GM23338 (cell line): Measurements from ENCODE around the gene FANCB. TPM values are rescaled to one million over a fixed set of nuclear protein-coding genes. Genes with fewer than 3 reads are reported as not detected.

Experiments used
- ATAC-seq: fragments of 200-7000 bp; cut with Tn5 transposase; 3 replicates; pipeline ENCODE4 v1.9.1; 2020
- DNase-seq: peaks from one replicate; pipeline ENCODE4 v3.0.0-alpha.2; 2015; ENCODE audit warnings: low spot score
- H2AFZ ChIP-seq: fragments of 200-600 bp; sonication (generic); 2 replicates; pipeline ENCODE4 v1.8.0; 2016; ENCODE audit warnings: antibody characterized with exemption, mild to moderate bottlenecking, moderate library complexity
- H3F3A ChIP-seq: fragments of 200-600 bp; sonication (generic); replicated peaks from 2 replicates; pipeline ENCODE4 v1.8.0; 2017; ENCODE audit warnings: antibody characterized with exemption, mixed run types, low read depth
- H3K27ac ChIP-seq: fragments of 200-600 bp; sonication (generic); 2 replicates; pipeline ENCODE4 v1.6.1; 2016; ENCODE audit warnings: low read depth
- H3K27me3 ChIP-seq: fragments of 200-600 bp; sonication (generic); 2 replicates; pipeline ENCODE4 v1.8.0; 2016; ENCODE audit warnings: mild to moderate bottlenecking, mixed run types, moderate library complexity; ENCODE audit not compliant: insufficient read depth
- H3K36me3 ChIP-seq: fragments of 200-600 bp; sonication (generic); 2 replicates; pipeline ENCODE4 v1.8.0; 2016; ENCODE audit warnings: mild to moderate bottlenecking; ENCODE audit not compliant: insufficient read depth
- H3K4me1 ChIP-seq: fragments of 200-600 bp; sonication (generic); 2 replicates; pipeline ENCODE4 v1.8.0; 2016; ENCODE audit warnings: mild to moderate bottlenecking, moderate library complexity; ENCODE audit not compliant: insufficient read depth
- H3K4me2 ChIP-seq: fragments of 200-600 bp; sonication (generic); 2 replicates; pipeline ENCODE4 v1.7.1; 2017; ENCODE audit warnings: mixed run types
- H3K4me3 ChIP-seq: fragments of 200-600 bp; sonication (generic); 2 replicates; pipeline ENCODE4 v1.6.1; 2016; ENCODE audit warnings: mixed run types
- H3K79me2 ChIP-seq: fragments of 200-600 bp; sonication (generic); replicated peaks from 2 replicates; pipeline ENCODE4 v1.8.0; 2017; ENCODE audit warnings: mild to moderate bottlenecking; ENCODE audit not compliant: insufficient read depth
- H3K9me2 ChIP-seq: fragments of 200-600 bp; sonication (generic); 2 replicates; pipeline ENCODE4 v1.8.0; 2017; ENCODE audit not compliant: insufficient read depth
- H4K20me1 ChIP-seq: fragments of 200-600 bp; sonication (generic); replicated peaks from 2 replicates; pipeline ENCODE4 v1.8.0; 2017; ENCODE audit warnings: mild to moderate bottlenecking; ENCODE audit not compliant: insufficient read depth
- H3K27ac Mint-ChIP-seq: 2 replicates; pipeline ENCODE4 v1.8.0; 2020; ENCODE audit warnings: inconsistent platforms, mild to moderate bottlenecking, moderate library complexity, mixed read lengths
- H3K27me3 Mint-ChIP-seq: 3 replicates; pipeline ENCODE4 v1.8.0; 2022; ENCODE audit warnings: low read depth, mild to moderate bottlenecking, moderate library complexity, mixed read lengths, inconsistent platforms; ENCODE audit not compliant: insufficient read depth, poor library complexity
- H3K36me3 Mint-ChIP-seq: 3 replicates; pipeline ENCODE4 v1.8.0; 2021; ENCODE audit warnings: low read depth, mild to moderate bottlenecking, inconsistent platforms, moderate library complexity, mixed read lengths
- H3K4me1 Mint-ChIP-seq: 3 replicates; pipeline ENCODE4 v1.8.0; 2020; ENCODE audit warnings: mild to moderate bottlenecking, inconsistent platforms, mixed read lengths
- H3K4me3 Mint-ChIP-seq: 3 replicates; pipeline ENCODE4 v1.8.0; 2021; ENCODE audit warnings: moderate library complexity, mild to moderate bottlenecking, inconsistent platforms, mixed read lengths
- H3K9me3 Mint-ChIP-seq: 3 replicates; pipeline ENCODE4 v1.8.0; 2020; ENCODE audit warnings: moderate library complexity, mild to moderate bottlenecking, inconsistent platforms, mixed read lengths
- CREB1 ChIP-seq: fragments of 250-450 bp; sonication (Bioruptor Pico); IDR thresholded peaks from 2 replicates; pipeline ENCODE4 v1.5.0; 2020; ENCODE audit warnings: low read depth, mild to moderate bottlenecking, moderate library complexity
- ETS1 ChIP-seq: IDR thresholded peaks from 2 replicates; pipeline ENCODE4 v1.6.1; 2016; ENCODE audit warnings: antibody characterized with exemption
- EZH2 ChIP-seq: fragments of 200-600 bp; sonication (generic); IDR thresholded peaks from one replicate; pipeline ENCODE4 v1.8.0; 2017; ENCODE audit warnings: antibody characterized with exemption, mild to moderate bottlenecking, low read depth; ENCODE audit not compliant: unreplicated experiment
- JUNB ChIP-seq: IDR thresholded peaks from one replicate; pipeline ENCODE4 v1.6.1; 2016; ENCODE audit warnings: antibody characterized with exemption; ENCODE audit not compliant: unreplicated experiment
- NANOG ChIP-seq: IDR thresholded peaks from 2 replicates; pipeline ENCODE4 v1.6.1; 2016; ENCODE audit warnings: antibody characterized with exemption, borderline replicate concordance
- POLR2AphosphoS5 ChIP-seq: IDR thresholded peaks from 2 replicates; pipeline ENCODE4 v1.6.1; 2016; ENCODE audit warnings: antibody characterized with exemption, low read depth
- REST ChIP-seq: IDR thresholded peaks from one replicate; pipeline ENCODE4 v1.6.1; 2018; ENCODE audit warnings: antibody characterized with exemption; ENCODE audit not compliant: unreplicated experiment
- ZNF331 ChIP-seq: fragments of 250-450 bp; sonication (Bioruptor Pico); IDR thresholded peaks from 2 replicates; pipeline ENCODE4 v1.5.0; 2020; ENCODE audit warnings: low read depth, mild to moderate bottlenecking, moderate library complexity
- ZNF462 ChIP-seq: fragments of 250-450 bp; sonication (Bioruptor Pico); IDR thresholded peaks from 2 replicates; pipeline ENCODE4 v1.5.0; 2020; ENCODE audit warnings: mild to moderate bottlenecking, moderate library complexity
- polyA plus RNA-seq: library from polyadenylated mRNA; unstranded; fragments of >200 nt; fragmentation: Nextera tagmentation; extraction: Ambion mirVana; gene quantifications from 2 replicates; pipeline ENCODE4 v1.2.1, GENCODE V29; 2016
- total RNA-seq: library from RNA; depleted of rRNA; stranded (reverse); fragments of >200 nt; shearing (Covaris generic); gene quantifications from 2 replicates; pipeline ENCODE4 v1.2.3, GENCODE V29; 2014

The FANCB gene
- total and polyA plus RNA-seq, 2 experiments from 2014 or later = 16.2 to 16.8 TPM

- no peaks in the 10 kb centered on the region for H3K27me3 Mint-ChIP-seq
These were observed 35.7 kb downstream of the FANCB start for GRCh38 chrX:14837155-14837554.

GRCh38 chrX:14832586-14832985, 40.3 kb downstream of the FANCB start:
- Mint-ChIP-seq H3K27ac (no peak overlapping the region), H3K9me3 (peaks cover 2% of the 10 kb centered on the region; the same call in 2 of the 3 replicates), H3K27me3 (peaks cover 2% of the 10 kb centered on the region), H3K4me1 (peaks cover 6% of the 10 kb centered on the region; the same call in 1 of the 3 replicates), H3K4me3 (no peak overlapping the region), H3K36me3 (peaks cover 37% of the 10 kb centered on the region; the same call in 2 of the 3 replicates)
- Histone ChIP-seq H3K27ac (no peak overlapping the region), H4K20me1 (no peaks in the 10 kb centered on the region), H3K36me3 (no peaks in the 10 kb centered on the region), H2AFZ (no peak overlapping the region), H3K4me3 (no peak overlapping the region), H3K4me1 (no peaks in the 10 kb centered on the region), H3K79me2 (no peaks in the 10 kb centered on the region), H3K9me2 (no peaks in the 10 kb centered on the region), H3K4me2 (no peak overlapping the region), H3F3A (no peaks in the 10 kb centered on the region), H3K27me3 (no peaks in the 10 kb centered on the region)
- ATAC-seq (no peak), DNase-seq (no peak)
- no peak for TF ChIP-seq NANOG
- TF ChIP-seq CREB1 (CRISPR knock-in tag) = no peak
- no peak for TF ChIP-seq ZNF331
- no peak for TF ChIP-seq REST
- TF ChIP-seq ZNF462 = no peak
- no peak for TF ChIP-seq ETS1
- no peak for TF ChIP-seq EZH2
- TF ChIP-seq JUNB = no peak

More at GRCh38 chrX:14837155-14837554, 35.7 kb downstream of the FANCB start:
- Mint-ChIP-seq H3K4me1 (peaks cover 6% of the 10 kb centered on the region; the same call in 1 of the 3 replicates), H3K9me3 (no peaks in the 10 kb centered on the region), H3K36me3 (peaks cover 20% of the 10 kb centered on the region; the same call in 2 of the 3 replicates), H3K4me3 (no peak overlapping the region), H3K27ac (no peak overlapping the region)
- Histone ChIP-seq H3K9me2 (no peaks in the 10 kb centered on the region), H3K4me3 (no peak overlapping the region), H3K36me3 (no peaks in the 10 kb centered on the region), H3K4me2 (no peak overlapping the region), H3K79me2 (no peaks in the 10 kb centered on the region), H3K27ac (no peak overlapping the region), H3K4me1 (no peaks in the 10 kb centered on the region), H3F3A (no peaks in the 10 kb centered on the region), H2AFZ (no peak overlapping the region), H3K27me3 (no peaks in the 10 kb centered on the region), H4K20me1 (no peaks in the 10 kb centered on the region)
- no peak for TF ChIP-seq NANOG
- TF ChIP-seq EZH2 = no peak
- no peak for TF ChIP-seq POLR2AphosphoS5
- ATAC-seq (no peak), DNase-seq (no peak)
